Measurements from ENCODE around the gene REPIN1. TPM values are rescaled to one million over a fixed set of nuclear protein-coding genes. Genes with fewer than 3 reads are reported as not detected.
"Not testable (repeated sequence)": the region's sequence is repeated elsewhere in the genome, so short reads cannot be mapped to it uniquely, and the experiment has no call there.

REPIN1 gene
- total and polyA plus RNA-seq, 9 donors, result 21.6 to 92.0 (median 73.4) TPM

- WGBS, 3 donors, result 83 to 87% (median 84%) methylated on average over 22 of the region's 22 CpGs
- H3K27me3 ChIP-seq, result no peaks in the 10 kb centered on the region
- H3K4me3 ChIP-seq, result no peak overlapping the region
- H3K27ac ChIP-seq, result no peak overlapping the region
- peaks cover 8% of the 10 kb centered on the region for H3K4me1 ChIP-seq (ENCODE audit: insufficient read depth)
- intact Hi-C loops (cut with DNase I), result loop anchor here in 1 of 4 donors (5.0 kb wide), 1 partner anchor 42 kb away; the partner anchor contains the start of gene RARRES2
- TF ChIP-seq EP300 (IDR thresholded peaks at IDR 0.05) (no peak), POLR2A (IDR thresholded peaks at IDR 0.05) (no peak), CTCF (IDR thresholded peaks at IDR 0.05) (no peak)
- peak in 1 of 5 donors; percentile 50 for DNase-seq
- no peaks in the 10 kb centered on the region for H3K9me3 ChIP-seq
- H3K36me3 ChIP-seq, result no peaks in the 10 kb centered on the region
Observed at GRCh38 chr7:150383710-150384397, 15.2 kb downstream of the REPIN1 start.

- intact Hi-C loops (cut with DNase I), result loop anchor here in 1 of 4 donors (5.0 kb wide), 1 partner anchor 42 kb away; the partner anchor contains the start of gene RARRES2
- no peak overlapping the region for H3K4me3 ChIP-seq
Observed at GRCh38 chr7:150384406-150385301, 16.0 kb downstream of the REPIN1 start.

GRCh38 chr7:150385302-150385723 lies 16.7 kb downstream of the REPIN1 start:
- no peak overlapping the region for H3K27ac ChIP-seq
- intact Hi-C loops (cut with DNase I), result no loop called here
- TF ChIP-seq POLR2A (IDR thresholded peaks at IDR 0.05), result no peak
- no peak for TF ChIP-seq EP300 (IDR thresholded peaks at IDR 0.05)
- TF ChIP-seq CTCF (IDR thresholded peaks at IDR 0.05), result no peak
- H3K36me3 ChIP-seq, result no peaks in the 10 kb centered on the region
- H3K4me3 ChIP-seq, result no peak overlapping the region
- H3K9me3 ChIP-seq, result no peaks in the 10 kb centered on the region
- H3K4me1 ChIP-seq (ENCODE audit: insufficient read depth), result peaks cover 11% of the 10 kb centered on the region
- H3K27me3 ChIP-seq, result no peaks in the 10 kb centered on the region
- peak in 1 of 5 donors; percentile 17 for DNase-seq
- 48 to 74% (median 50%) methylated on average over 14 of the region's 14 CpGs for WGBS, 3 donors

More at GRCh38 chr7:150384406-150385301, 16.0 kb downstream of the REPIN1 start:
- Histone ChIP-seq H3K27ac (no peak overlapping the region), H3K9me3 (no peaks in the 10 kb centered on the region), H3K36me3 (no peaks in the 10 kb centered on the region), H3K27me3 (no peaks in the 10 kb centered on the region), H3K4me1 (ENCODE audit: insufficient read depth) (peaks cover 13% of the 10 kb centered on the region)
- 77 to 81% (median 77%) methylated on average over 15 of the region's 15 CpGs for WGBS, 3 donors
- DNase-seq, result peak in 1 of 5 donors; percentile 18
- TF ChIP-seq CTCF (IDR thresholded peaks at IDR 0.05) (no peak), EP300 (IDR thresholded peaks at IDR 0.05) (no peak), POLR2A (IDR thresholded peaks at IDR 0.05) (no peak)

- H3K27me3 ChIP-seq; H3K36me3 ChIP-seq; H3K9me3 ChIP-seq; H3K27ac ChIP-seq; intact Hi-C loops (cut with DNase I); H3K4me3 ChIP-seq: not testable (repeated sequence)
- peaks cover 11% of the 10 kb centered on the region for H3K4me1 ChIP-seq (ENCODE audit: insufficient read depth)
- WGBS, 3 donors, result 67 to 73% (median 71%) methylated on average over 6 of the region's 6 CpGs
- DNase-seq, result peak in 1 of 5 donors; percentile 4
Observed at GRCh38 chr7:150385884-150386283, 17.3 kb downstream of the REPIN1 start.
